Breast epithelium (tissue), 4 donors: ENCODE measurements around the gene AP3M1. TPM values are rescaled to one million over a fixed set of nuclear protein-coding genes. Genes with fewer than 3 reads are reported as not detected.

Experiments
- DNase-seq, 2 donors: peaks; one replicate each; pipeline ENCODE4 v3.0.0-alpha.2; 2019; ENCODE audit warnings: low spot score in 2 of 2
- H3K27ac ChIP-seq, 2 donors: fragments of 200-600 bp; sonication (generic) in 1 of 2; one replicate each; pipeline ENCODE4 v1.5.1; 2016 to 2019; ENCODE audit warnings: mild to moderate bottlenecking in 1 of 2
- H3K27me3 ChIP-seq, 2 donors: fragments of 200-600 bp; sonication (generic) in 1 of 2; one replicate each; pipeline versions ENCODE4 v1.5.1 to v1.6.0; 2017 to 2019; ENCODE audit warnings: control low read depth in 1 of 2, mild to moderate bottlenecking in 1 of 2
- H3K36me3 ChIP-seq: fragments of 200-600 bp; one replicate; pipeline ENCODE4 v1.5.1; 2019
- H3K4me1 ChIP-seq, 2 donors: fragments of 200-600 bp; sonication (generic); one replicate each; pipeline ENCODE4 v1.5.1; 2016 to 2019; ENCODE audit warnings: control low read depth in 1 of 2
- H3K4me3 ChIP-seq, 3 donors: fragments of 200-600 bp; sonication (generic); 1 replicate in 2 of 3; 2 replicates in 1 of 3; pipeline ENCODE4 v1.5.1; 2016 to 2019; ENCODE audit warnings: mild to moderate bottlenecking in 3 of 3, moderate library complexity in 2 of 3
- H3K9me3 ChIP-seq, 2 donors: fragments of 200-600 bp; sonication (generic) in 1 of 2; one replicate each; pipeline ENCODE4 v1.5.1; 2016 to 2019; ENCODE audit warnings: control low read depth in 1 of 2
- POLR2A ChIP-seq: fragments of 450-650 bp; IDR thresholded peaks from one replicate; pipeline ENCODE4 v1.6.1; 2016; ENCODE audit warnings: antibody characterized with exemption, mild to moderate bottlenecking, moderate library complexity
- POLR2AphosphoS5 ChIP-seq, 3 donors: sonication (generic); formaldehyde crosslinking; IDR thresholded peaks; one replicate each; pipeline ENCODE4 v1.6.1; 2017; ENCODE audit warnings: antibody characterized with exemption in 3 of 3
- intact Hi-C: fragments of 100-400 bp; cut with DNase I; formaldehyde crosslinking; loops from one replicate; pipeline ENCODE4 v1.15.1; 2023; ENCODE audit warnings: low total_unique reads
- total RNA-seq, 3 donors: library from RNA; depleted of rRNA; stranded (reverse); fragments of >200 nt; gene quantifications; one replicate each; pipeline ENCODE4 v1.1.0, GENCODE V29; 2016
- TF ChIP-seq, protein P1 (sequence below), 3 donors: fragments of 450-650 bp; IDR thresholded peaks; one replicate each; pipeline ENCODE4 v1.5.1; 2016 to 2017; ENCODE audit warnings: antibody characterized with exemption in 3 of 3, mild to moderate bottlenecking in 3 of 3, moderate library complexity in 3 of 3

AP3M1 gene
- total RNA-seq, 3 donors from 2014 or later: 22.3 to 38.1 (median 23.2) TPM

DNA sequence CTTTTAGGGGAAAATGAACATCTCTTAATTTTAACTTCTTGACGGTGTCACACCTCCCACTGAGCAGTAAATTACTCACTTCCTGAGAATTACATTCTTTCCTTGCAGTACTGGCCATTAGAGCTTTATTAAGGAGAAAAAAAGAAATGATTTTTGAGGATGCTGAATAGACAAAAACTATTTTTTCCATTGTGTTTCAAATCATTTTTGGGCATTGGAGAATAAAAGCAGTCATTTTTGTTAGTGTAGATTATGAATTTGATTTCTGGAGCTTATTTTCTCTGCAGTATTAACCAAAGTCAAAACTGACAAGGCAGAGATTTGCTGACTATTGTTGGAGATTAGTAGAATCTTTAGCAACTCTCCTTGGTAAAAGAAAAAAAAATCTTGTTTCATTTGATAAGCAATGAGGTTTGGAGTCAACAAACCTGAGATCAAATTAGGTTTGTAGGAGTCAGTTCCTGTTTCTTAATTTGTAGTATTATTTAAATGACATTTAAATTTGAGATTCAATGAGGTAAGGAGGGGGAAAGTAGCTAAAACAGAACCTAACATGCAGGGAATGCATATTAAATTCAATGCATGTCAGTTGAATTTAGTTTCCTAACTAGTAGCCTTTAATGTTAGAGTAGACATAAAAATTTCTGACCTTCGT is 70.6 kb downstream of the AP3M1 start:
- intact Hi-C loops: no loop called here
- TF ChIP-seq, protein P1, sequence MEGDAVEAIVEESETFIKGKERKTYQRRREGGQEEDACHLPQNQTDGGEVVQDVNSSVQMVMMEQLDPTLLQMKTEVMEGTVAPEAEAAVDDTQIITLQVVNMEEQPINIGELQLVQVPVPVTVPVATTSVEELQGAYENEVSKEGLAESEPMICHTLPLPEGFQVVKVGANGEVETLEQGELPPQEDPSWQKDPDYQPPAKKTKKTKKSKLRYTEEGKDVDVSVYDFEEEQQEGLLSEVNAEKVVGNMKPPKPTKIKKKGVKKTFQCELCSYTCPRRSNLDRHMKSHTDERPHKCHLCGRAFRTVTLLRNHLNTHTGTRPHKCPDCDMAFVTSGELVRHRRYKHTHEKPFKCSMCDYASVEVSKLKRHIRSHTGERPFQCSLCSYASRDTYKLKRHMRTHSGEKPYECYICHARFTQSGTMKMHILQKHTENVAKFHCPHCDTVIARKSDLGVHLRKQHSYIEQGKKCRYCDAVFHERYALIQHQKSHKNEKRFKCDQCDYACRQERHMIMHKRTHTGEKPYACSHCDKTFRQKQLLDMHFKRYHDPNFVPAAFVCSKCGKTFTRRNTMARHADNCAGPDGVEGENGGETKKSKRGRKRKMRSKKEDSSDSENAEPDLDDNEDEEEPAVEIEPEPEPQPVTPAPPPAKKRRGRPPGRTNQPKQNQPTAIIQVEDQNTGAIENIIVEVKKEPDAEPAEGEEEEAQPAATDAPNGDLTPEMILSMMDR (IDR thresholded peaks at IDR 0.05): no peak
- TF ChIP-seq POLR2A: no peak
- no peak for TF ChIP-seq POLR2AphosphoS5 (IDR thresholded peaks at IDR 0.05)
- no peak for DNase-seq
- Histone ChIP-seq H3K4me1 (no peaks in the 10 kb centered on the region), H3K36me3 (no peaks in the 10 kb centered on the region), H3K27me3 (no peaks in the 10 kb centered on the region), H3K9me3 (no peaks in the 10 kb centered on the region), H3K27ac (no peak overlapping the region), H3K4me3 (no peak overlapping the region)

- Histone ChIP-seq H3K4me3 (no peak overlapping the region), H3K27me3 (no peaks in the 10 kb centered on the region), H3K4me1 (no peaks in the 10 kb centered on the region), H3K27ac (no peak overlapping the region), H3K36me3 (no peaks in the 10 kb centered on the region), H3K9me3 (no peaks in the 10 kb centered on the region)
- intact Hi-C loops: no loop called here
- no peak for DNase-seq
- TF ChIP-seq, protein P1 (IDR thresholded peaks at IDR 0.05): no peak
- TF ChIP-seq POLR2A (no peak), POLR2AphosphoS5 (IDR thresholded peaks at IDR 0.05) (no peak)
Observed at GRCh38 chr10:74079028-74079935, 71.3 kb downstream of the AP3M1 start.

DNA sequence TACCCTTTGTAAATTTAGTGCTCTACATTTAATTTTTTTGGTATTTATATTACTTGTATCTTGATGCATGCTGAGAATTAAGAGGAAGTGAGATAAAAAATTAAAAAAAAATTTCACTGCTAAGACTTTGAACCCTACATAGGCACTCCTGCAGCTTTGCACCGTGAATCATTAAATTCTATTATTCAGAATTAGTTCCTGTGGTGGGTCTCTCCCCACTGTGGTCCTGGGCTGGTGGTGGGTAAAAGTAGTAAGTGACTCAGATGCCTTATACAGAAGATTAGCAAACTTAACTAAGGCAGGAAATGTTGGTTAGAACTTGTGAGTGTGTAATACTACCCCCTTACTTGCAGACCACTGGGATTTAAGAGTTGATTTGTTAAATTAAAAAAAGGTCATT is 72.6 kb downstream of the AP3M1 start:
- Histone ChIP-seq H3K27ac (no peak overlapping the region), H3K27me3 (no peaks in the 10 kb centered on the region), H3K4me3 (no peak overlapping the region), H3K9me3 (no peaks in the 10 kb centered on the region), H3K4me1 (no peaks in the 10 kb centered on the region), H3K36me3 (no peaks in the 10 kb centered on the region)
- intact Hi-C loops: no loop called here
- no peak for DNase-seq
- TF ChIP-seq POLR2AphosphoS5 (IDR thresholded peaks at IDR 0.05) (no peak), POLR2A (no peak)
- TF ChIP-seq, protein P1 (IDR thresholded peaks at IDR 0.05): no peak

DNA sequence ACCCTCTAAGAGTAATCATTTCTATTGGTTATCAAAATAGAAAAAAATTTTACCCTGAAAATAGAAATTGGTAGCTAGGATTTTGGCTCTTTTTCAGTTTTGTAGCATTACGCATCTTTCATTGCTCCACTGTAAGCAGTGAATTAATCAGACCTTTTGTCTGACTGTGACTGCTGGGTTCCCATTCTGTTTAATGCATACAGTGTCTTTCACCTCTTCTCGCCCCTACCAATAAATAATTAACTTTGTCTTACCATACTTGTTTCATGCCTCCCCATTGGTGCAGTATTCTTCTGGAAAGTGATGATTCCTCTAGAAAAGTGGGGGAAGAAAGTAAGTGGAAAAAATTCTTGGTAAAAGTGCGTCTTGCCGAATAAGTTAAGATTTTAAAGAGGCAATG is 73.2 kb downstream of the AP3M1 start:
- H3K27me3 ChIP-seq: no peaks in the 10 kb centered on the region
- DNase-seq: no peak
- no peak overlapping the region for H3K4me3 ChIP-seq
- H3K36me3 ChIP-seq: no peaks in the 10 kb centered on the region
- no peaks in the 10 kb centered on the region for H3K4me1 ChIP-seq
- no peak for TF ChIP-seq POLR2AphosphoS5 (IDR thresholded peaks at IDR 0.05)
- TF ChIP-seq, protein P1 (IDR thresholded peaks at IDR 0.05): no peak
- no peak for TF ChIP-seq POLR2A
- H3K27ac ChIP-seq: no peak overlapping the region
- H3K9me3 ChIP-seq: no peaks in the 10 kb centered on the region
- intact Hi-C loops: no loop called here

GRCh38 chr10:74076961-74077360 is 73.7 kb downstream of the AP3M1 start:
- no peak for TF ChIP-seq POLR2AphosphoS5 (IDR thresholded peaks at IDR 0.05)
- TF ChIP-seq, protein P1 (IDR thresholded peaks at IDR 0.05): no peak
- TF ChIP-seq POLR2A: no peak
- intact Hi-C loops: no loop called here
- H3K27ac ChIP-seq: no peak overlapping the region
- no peaks in the 10 kb centered on the region for H3K36me3 ChIP-seq
- DNase-seq: no peak
- H3K27me3 ChIP-seq: no peaks in the 10 kb centered on the region
- H3K9me3 ChIP-seq: no peaks in the 10 kb centered on the region
- H3K4me3 ChIP-seq: no peak overlapping the region
- H3K4me1 ChIP-seq: no peaks in the 10 kb centered on the region
